ENCODE results near the gene AOAH.
"Not testable (repeated sequence)": the region's sequence is repeated elsewhere in the genome, so short reads cannot be mapped to it uniquely, and the experiment has no call there.

AOAH gene

GRCh38 chr7:36506130-36506798, 218.0 kb downstream of the AOAH start:
- Mint-ChIP-seq H3K9me3 (peaks cover 8% of the 10 kb centered on the region), H3K27me3 (ENCODE audit: low read depth) (no peaks in the 10 kb centered on the region), H3K4me1 (ENCODE audit: low read depth) (no peaks in the 10 kb centered on the region), H3K36me3 (ENCODE audit: low read depth) (peaks cover 4% of the 10 kb centered on the region), H3K4me3 (no peak overlapping the region), H3K27ac (no peak overlapping the region)
- DNase-seq (ENCODE audit: low spot score) = no peak

GRCh38 chr7:36504617-36505016, 219.7 kb downstream of the AOAH start:
- not testable (repeated sequence) for DNase-seq (ENCODE audit: low spot score); H3K27ac Mint-ChIP-seq; H3K27me3 Mint-ChIP-seq (ENCODE audit: low read depth); H3K9me3 Mint-ChIP-seq; H3K36me3 Mint-ChIP-seq (ENCODE audit: low read depth); H3K4me1 Mint-ChIP-seq (ENCODE audit: low read depth); H3K4me3 Mint-ChIP-seq

GRCh38 chr7:36504216-36504615, 220.1 kb downstream of the AOAH start:
- H3K27me3 Mint-ChIP-seq (ENCODE audit: low read depth); DNase-seq (ENCODE audit: low spot score); H3K4me3 Mint-ChIP-seq; H3K36me3 Mint-ChIP-seq (ENCODE audit: low read depth); H3K9me3 Mint-ChIP-seq; H3K4me1 Mint-ChIP-seq (ENCODE audit: low read depth); H3K27ac Mint-ChIP-seq: not testable (repeated sequence)

- Mint-ChIP-seq H3K27ac (no peak overlapping the region), H3K9me3 (no peaks in the 10 kb centered on the region), H3K4me3 (no peak overlapping the region), H3K4me1 (ENCODE audit: low read depth) (no peaks in the 10 kb centered on the region), H3K36me3 (ENCODE audit: low read depth) (no peaks in the 10 kb centered on the region), H3K27me3 (ENCODE audit: low read depth) (peaks cover 6% of the 10 kb centered on the region)
- no peak for DNase-seq (ENCODE audit: low spot score)
Measured at GRCh38 chr7:36497775-36498174, 226.5 kb downstream of the AOAH start.

GRCh38 chr7:36497176-36497575, 227.1 kb downstream of the AOAH start:
- not testable (repeated sequence) for H3K27me3 Mint-ChIP-seq (ENCODE audit: low read depth); H3K9me3 Mint-ChIP-seq; H3K36me3 Mint-ChIP-seq (ENCODE audit: low read depth); H3K4me1 Mint-ChIP-seq (ENCODE audit: low read depth); H3K4me3 Mint-ChIP-seq; DNase-seq (ENCODE audit: low spot score); H3K27ac Mint-ChIP-seq

- Mint-ChIP-seq H3K9me3 (no peaks in the 10 kb centered on the region), H3K4me1 (ENCODE audit: low read depth) (no peaks in the 10 kb centered on the region), H3K4me3 (no peak overlapping the region), H3K27ac (no peak overlapping the region), H3K36me3 (ENCODE audit: low read depth) (no peaks in the 10 kb centered on the region), H3K27me3 (ENCODE audit: low read depth) (peaks cover 6% of the 10 kb centered on the region)
- no peak for DNase-seq (ENCODE audit: low spot score)
Measured at GRCh38 chr7:36496576-36496975, 227.7 kb downstream of the AOAH start.

- Mint-ChIP-seq H3K9me3 (peaks cover 3% of the 10 kb centered on the region), H3K27ac (no peak overlapping the region), H3K4me1 (ENCODE audit: low read depth) (peaks cover 4% of the 10 kb centered on the region), H3K36me3 (ENCODE audit: low read depth) (peaks cover 2% of the 10 kb centered on the region), H3K4me3 (no peak overlapping the region), H3K27me3 (ENCODE audit: low read depth) (peaks cover 8% of the 10 kb centered on the region)
- no peak for DNase-seq (ENCODE audit: low spot score)
Measured at GRCh38 chr7:36491317-36491716, 233.0 kb downstream of the AOAH start.

GRCh38 chr7:36490419-36490830, 233.9 kb downstream of the AOAH start:
- no peak for DNase-seq (ENCODE audit: low spot score)
- Mint-ChIP-seq H3K4me3 (no peak overlapping the region), H3K4me1 (ENCODE audit: low read depth) (peaks cover 4% of the 10 kb centered on the region), H3K36me3 (ENCODE audit: low read depth) (peaks cover 2% of the 10 kb centered on the region), H3K27me3 (ENCODE audit: low read depth) (peaks cover 4% of the 10 kb centered on the region), H3K9me3 (peaks cover 3% of the 10 kb centered on the region), H3K27ac (no peak overlapping the region)

GRCh38 chr7:36488672-36489071, 235.6 kb downstream of the AOAH start:
- H3K9me3 Mint-ChIP-seq; H3K4me3 Mint-ChIP-seq; H3K27me3 Mint-ChIP-seq (ENCODE audit: low read depth); H3K27ac Mint-ChIP-seq; DNase-seq (ENCODE audit: low spot score); H3K36me3 Mint-ChIP-seq (ENCODE audit: low read depth); H3K4me1 Mint-ChIP-seq (ENCODE audit: low read depth): not testable (repeated sequence)

- Mint-ChIP-seq H3K4me3 (no peak overlapping the region), H3K4me1 (ENCODE audit: low read depth) (peaks cover 6% of the 10 kb centered on the region), H3K27ac (no peak overlapping the region), H3K36me3 (ENCODE audit: low read depth) (peaks cover 2% of the 10 kb centered on the region), H3K9me3 (peaks cover 3% of the 10 kb centered on the region), H3K27me3 (ENCODE audit: low read depth) (peaks cover 2% of the 10 kb centered on the region)
- DNase-seq (ENCODE audit: low spot score) = peak; percentile 19
Measured at GRCh38 chr7:36487756-36488336, 236.4 kb downstream of the AOAH start.

- Mint-ChIP-seq H3K36me3 (ENCODE audit: low read depth) (peaks cover 5% of the 10 kb centered on the region), H3K9me3 (peaks cover 9% of the 10 kb centered on the region), H3K27me3 (ENCODE audit: low read depth) (peaks cover 2% of the 10 kb centered on the region), H3K27ac (no peak overlapping the region), H3K4me1 (ENCODE audit: low read depth) (peaks cover 6% of the 10 kb centered on the region), H3K4me3 (no peak overlapping the region)
- DNase-seq (ENCODE audit: low spot score) = no peak
Measured at GRCh38 chr7:36486336-36486735, 238.0 kb downstream of the AOAH start.

GRCh38 chr7:36484265-36484664, 240.0 kb downstream of the AOAH start:
- H3K4me1 Mint-ChIP-seq (ENCODE audit: low read depth) = peaks cover 6% of the 10 kb centered on the region
- H3K27ac Mint-ChIP-seq = no peak overlapping the region
- no peak for DNase-seq (ENCODE audit: low spot score)
- peaks cover 28% of the 10 kb centered on the region for H3K9me3 Mint-ChIP-seq
- peaks cover 11% of the 10 kb centered on the region for H3K36me3 Mint-ChIP-seq (ENCODE audit: low read depth)
- H3K27me3 Mint-ChIP-seq (ENCODE audit: low read depth) = no peaks in the 10 kb centered on the region
- no peak overlapping the region for H3K4me3 Mint-ChIP-seq

- not testable (repeated sequence) for H3K27me3 Mint-ChIP-seq (ENCODE audit: low read depth); H3K4me1 Mint-ChIP-seq (ENCODE audit: low read depth); H3K4me3 Mint-ChIP-seq; DNase-seq (ENCODE audit: low spot score); H3K27ac Mint-ChIP-seq
- peaks cover 11% of the 10 kb centered on the region for H3K36me3 Mint-ChIP-seq (ENCODE audit: low read depth)
- H3K9me3 Mint-ChIP-seq = peaks cover 32% of the 10 kb centered on the region
Measured at GRCh38 chr7:36483853-36484252, 240.4 kb downstream of the AOAH start.

- Mint-ChIP-seq H3K4me3 (no peak overlapping the region), H3K36me3 (ENCODE audit: low read depth) (peaks cover 9% of the 10 kb centered on the region), H3K9me3 (peaks cover 31% of the 10 kb centered on the region), H3K4me1 (ENCODE audit: low read depth) (peaks cover 15% of the 10 kb centered on the region), H3K27ac (no peak overlapping the region), H3K27me3 (ENCODE audit: low read depth) (no peaks in the 10 kb centered on the region)
- no peak for DNase-seq (ENCODE audit: low spot score)
Measured at GRCh38 chr7:36478745-36479144, 245.5 kb downstream of the AOAH start.

- peak; percentile 25 for DNase-seq (ENCODE audit: low spot score)
- H3K27ac Mint-ChIP-seq = no peak overlapping the region
Measured at GRCh38 chr7:36475381-36475780, 248.9 kb downstream of the AOAH start.

More at GRCh38 chr7:36475381-36475780, 248.9 kb downstream of the AOAH start:
- no peak overlapping the region for H3K4me3 Mint-ChIP-seq
- peaks cover 17% of the 10 kb centered on the region for H3K9me3 Mint-ChIP-seq
- H3K27me3 Mint-ChIP-seq (ENCODE audit: low read depth) = no peaks in the 10 kb centered on the region
- H3K4me1 Mint-ChIP-seq (ENCODE audit: low read depth) = peaks cover 19% of the 10 kb centered on the region
- H3K36me3 Mint-ChIP-seq (ENCODE audit: low read depth) = peaks cover 6% of the 10 kb centered on the region

Measured in T-helper 2 cell treated with Interferon-gamma antibody and Interleukin-4, amounts not matched to agents 5 μg/mL and 100 μg/mL, for 36 hours (primary cell).